ENCODE data around the gene MKI67. TPM values are rescaled to one million over a fixed set of nuclear protein-coding genes. Genes with fewer than 3 reads are reported as not detected.

Gene MKI67
- total RNA-seq (under 1 TPM; 0.17 to 0.93 TPM), polyA plus RNA-seq (under 1 TPM in 1 of 2 donors, not detected in 1; 0.11 TPM)

DNA sequence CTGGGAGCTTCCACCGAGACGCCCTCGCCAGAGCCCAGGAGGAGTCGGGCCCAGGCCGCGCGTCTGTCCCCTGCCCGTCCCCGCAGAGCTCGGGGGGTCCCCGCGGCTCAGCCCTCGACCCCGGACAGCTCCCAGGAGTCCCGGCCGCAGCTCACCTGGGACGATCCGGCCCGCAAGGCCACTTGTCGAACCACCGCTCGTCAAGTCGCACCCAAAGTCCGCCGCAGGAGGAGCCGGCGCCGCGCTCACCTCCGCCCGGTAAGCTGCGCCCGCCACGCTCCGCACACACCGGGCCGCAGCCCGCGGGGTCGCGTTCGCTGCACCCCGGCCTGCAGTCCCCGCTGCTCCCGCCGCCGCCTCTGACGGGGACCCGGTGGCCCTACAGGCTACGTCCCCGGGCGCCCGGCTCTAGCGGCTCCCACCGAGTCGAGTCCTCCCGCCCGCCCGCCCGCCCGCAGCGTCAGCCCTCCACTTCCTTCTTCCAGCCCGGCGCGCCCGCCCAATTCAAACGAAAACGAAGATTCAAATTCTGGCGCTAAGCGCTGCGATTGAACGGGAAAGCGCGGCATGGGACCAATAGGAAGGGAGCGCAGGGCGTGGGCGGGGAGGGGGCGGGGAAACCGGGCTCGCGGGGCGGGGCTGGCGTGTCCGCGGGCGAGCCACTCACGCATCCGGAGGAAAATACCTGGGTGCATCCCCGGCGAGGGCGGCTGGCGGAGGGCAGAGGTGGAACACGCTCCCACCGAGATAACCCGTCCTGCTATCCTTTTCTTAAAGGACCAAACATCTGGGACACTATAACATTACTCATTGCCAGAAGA is at the start of gene MKI67:
MKI67 (minus strand) TSS at position 480 of the 821 bp plus-strand sequence. CDS start 756 bp downstream, outside the sequence.
- Histone ChIP-seq H3K4me1 (ENCODE audit: insufficient read depth, low read length) (peaks cover 42% of the 10 kb centered on the region), H3K9me3 (ENCODE audit: control insufficient read depth in 1 of 2, low read length in 2 of 2) (no peaks in the 10 kb centered on the region), H3K36me3 (ENCODE audit: insufficient read depth, low read length) (no peaks in the 10 kb centered on the region), H3K27me3 (ENCODE audit: insufficient read depth, low read length) (peaks cover 12% of the 10 kb centered on the region), H3K4me3 (ENCODE audit: low read length in 2 of 2) (peak within 1 kb of the TSS; percentile 70 to 71), H3K27ac (ENCODE audit: low read depth, low read length) (peak within 1 kb of the TSS; percentile 72)
- Mint-ChIP-seq H3K36me3 (peaks cover 0 to 2% of the 10 kb centered on the region in 2 donors), H3K27me3 (peaks cover 6 to 20% of the 10 kb centered on the region in 2 donors), H3K9me3 (no peaks in the 10 kb centered on the region), H3K27ac (peak within 1 kb of the TSS; percentile 71 to 95 (median 90)), H3K4me1 (peaks cover 11 to 37% (median 30%) of the 10 kb centered on the region in 4 donors), H3K4me3 (peak within 1 kb of the TSS; percentile 90 to 96 (median 93))
- DNase-seq = peak; percentile 87 to 92 (median 88)
- ChIA-PET CTCF (ENCODE audit: partially characterized antibody) (interaction anchor here (0.7 to 2.0 kb wide), 4 partner anchors 10 to 25 kb away, joined by 3 to 6 read pairs (median 5); no protein-coding TSS in a partner anchor), POLR2A (ENCODE audit: partially characterized antibody) (interaction anchor here (0.6 to 2.4 kb wide), 7 partner anchors 10 to 78 kb away, joined by 3 to 10 read pairs (median 6); no protein-coding TSS in a partner anchor)
- intact Hi-C loops (cut with micrococcal nuclease) = loop anchor here (1.0 to 10.0 kb wide), 5 partner anchors 24 to 1339 kb away; partner anchors contain the start of gene MGMT

DNA sequence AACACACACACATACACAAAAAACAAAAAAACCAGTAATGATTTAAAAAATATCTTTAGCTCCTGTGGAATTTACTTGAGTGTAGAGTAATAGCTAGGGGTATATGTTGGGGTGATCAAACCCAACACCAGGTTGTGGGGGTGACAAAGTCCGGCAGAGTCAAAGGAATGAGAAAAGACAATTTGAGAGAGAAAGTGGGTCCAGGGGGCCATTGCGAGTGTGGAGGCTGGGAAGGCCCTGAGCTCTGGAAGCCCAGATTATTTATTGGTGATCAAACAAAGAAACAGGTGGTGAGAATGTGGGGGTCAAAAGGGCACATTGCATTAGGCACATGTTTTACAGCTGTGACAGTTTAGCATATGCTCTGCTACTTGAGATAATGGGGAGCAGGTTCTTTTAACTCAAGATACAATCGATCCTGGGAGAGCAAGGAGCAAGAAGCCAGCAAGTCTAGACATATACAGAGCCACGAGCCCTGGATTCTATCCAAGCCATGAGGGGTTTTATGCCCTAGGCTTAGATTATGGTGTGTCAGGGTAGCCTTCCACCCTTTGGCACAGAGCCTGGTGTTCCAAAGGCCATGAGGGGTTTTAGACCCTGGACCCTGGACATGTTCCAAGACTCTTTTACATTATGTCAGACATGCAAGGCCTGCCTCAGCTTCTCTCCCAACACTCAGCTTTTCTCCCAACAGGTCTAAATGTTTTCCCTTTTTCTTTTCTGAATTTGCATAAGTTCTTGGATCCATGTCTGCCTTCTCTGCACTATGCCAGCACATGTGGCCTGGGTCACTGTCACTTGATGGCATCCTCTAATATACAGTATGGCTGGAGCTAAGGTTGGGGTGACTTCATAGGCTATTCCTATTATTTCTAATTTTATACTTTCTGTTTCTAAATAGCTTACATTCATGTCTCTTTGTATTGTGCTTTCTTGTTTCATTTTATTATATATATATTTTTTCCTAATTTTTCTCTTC is 48.6 kb upstream of the MKI67 start:
- no peak for DNase-seq
- Mint-ChIP-seq H3K4me1 (peaks cover under 1 to 15% (median 5%) of the 10 kb centered on the region in 4 donors), H3K36me3 (peaks cover 0 to 10% of the 10 kb centered on the region in 2 donors), H3K9me3 (peaks cover 0 to 35% (median 13%) of the 10 kb centered on the region in 8 donors), H3K27me3 (peaks cover 8 to 11% of the 10 kb centered on the region in 2 donors), H3K4me3 (no peak overlapping the region), H3K27ac (no peak overlapping the region)
- Histone ChIP-seq H3K4me1 (ENCODE audit: insufficient read depth, low read length) (peaks cover 6% of the 10 kb centered on the region), H3K9me3 (ENCODE audit: control insufficient read depth in 1 of 2, low read length in 2 of 2) (no peaks in the 10 kb centered on the region), H3K36me3 (ENCODE audit: insufficient read depth, low read length) (no peaks in the 10 kb centered on the region), H3K27me3 (ENCODE audit: insufficient read depth, low read length) (no peaks in the 10 kb centered on the region), H3K4me3 (ENCODE audit: low read length in 2 of 2) (no peak overlapping the region), H3K27ac (ENCODE audit: low read depth, low read length) (no peak overlapping the region)
- intact Hi-C loops (cut with micrococcal nuclease) = loop anchor here (5.0 kb wide), 1 partner anchor 357 kb away; no protein-coding TSS in a partner anchor
- CTCF ChIA-PET (ENCODE audit: partially characterized antibody) = interaction anchor here (0.7 to 10.5 kb wide), 4 partner anchors 12 to 138 kb away, joined by 3 to 169 read pairs (median 3); no protein-coding TSS in a partner anchor
- POLR2A ChIA-PET (ENCODE audit: partially characterized antibody) = no interaction called here

- no peaks in the 10 kb centered on the region for H3K36me3 ChIP-seq (ENCODE audit: insufficient read depth, low read length)
- no peaks in the 10 kb centered on the region for H3K27me3 ChIP-seq (ENCODE audit: insufficient read depth, low read length)
- H3K9me3 ChIP-seq (ENCODE audit: control insufficient read depth in 1 of 2, low read length in 2 of 2) = no peaks in the 10 kb centered on the region
- intact Hi-C loops (cut with micrococcal nuclease) = no loop called here
- DNase-seq = no peak
- Mint-ChIP-seq H3K4me1 (peaks cover 0 to 4% (median under 1%) of the 10 kb centered on the region in 4 donors), H3K4me3 (no peak overlapping the region), H3K9me3 (peaks cover 0 to 35% (median 13%) of the 10 kb centered on the region in 8 donors), H3K27me3 (peaks cover 12 to 17% of the 10 kb centered on the region in 2 donors), H3K27ac (no peak overlapping the region), H3K36me3 (peaks cover 0 to 10% of the 10 kb centered on the region in 2 donors)
- POLR2A ChIA-PET (ENCODE audit: partially characterized antibody) = no interaction called here
- no peak overlapping the region for H3K4me3 ChIP-seq (ENCODE audit: low read length in 2 of 2)
- CTCF ChIA-PET (ENCODE audit: partially characterized antibody) = interaction anchor here (1.5 to 10.5 kb wide), 2 partner anchors 39 to 267 kb away, joined by 3 to 169 read pairs; partner anchors contain the start of gene PTPRE
- no peak overlapping the region for H3K27ac ChIP-seq (ENCODE audit: low read depth, low read length)
- peaks cover 2% of the 10 kb centered on the region for H3K4me1 ChIP-seq (ENCODE audit: insufficient read depth, low read length)
These were observed 47.2 kb upstream of the MKI67 start for GRCh38 chr10:128173386-128173785.

- intact Hi-C loops (cut with micrococcal nuclease) = no loop called here
- Histone ChIP-seq H3K9me3 (ENCODE audit: control insufficient read depth in 1 of 2, low read length in 2 of 2) (no peaks in the 10 kb centered on the region), H3K27me3 (ENCODE audit: insufficient read depth, low read length) (no peaks in the 10 kb centered on the region), H3K27ac (ENCODE audit: low read depth, low read length) (no peak overlapping the region), H3K36me3 (ENCODE audit: insufficient read depth, low read length) (no peaks in the 10 kb centered on the region), H3K4me1 (ENCODE audit: insufficient read depth, low read length) (no peaks in the 10 kb centered on the region), H3K4me3 (ENCODE audit: low read length in 2 of 2) (no peak overlapping the region)
- no peak for DNase-seq
- no peak overlapping the region for H3K27ac Mint-ChIP-seq
- peaks cover 0 to 35% (median 13%) of the 10 kb centered on the region in 8 donors for H3K9me3 Mint-ChIP-seq
- H3K36me3 Mint-ChIP-seq = peaks cover 0 to 10% of the 10 kb centered on the region in 2 donors
- H3K27me3 Mint-ChIP-seq = peaks cover 12 to 19% of the 10 kb centered on the region in 2 donors
- H3K4me3 Mint-ChIP-seq = no peak overlapping the region
- POLR2A ChIA-PET (ENCODE audit: partially characterized antibody) = no interaction called here
- H3K4me1 Mint-ChIP-seq = no peaks in the 10 kb centered on the region
- CTCF ChIA-PET (ENCODE audit: partially characterized antibody) = interaction anchor here (1.5 to 10.5 kb wide), 2 partner anchors 39 to 267 kb away, joined by 3 to 169 read pairs; partner anchors contain the start of gene PTPRE
These were observed 46.5 kb upstream of the MKI67 start for GRCh38 chr10:128172756-128173155.

GRCh38 chr10:128169811-128170379 is 43.7 kb upstream of the MKI67 start:
- no peak for DNase-seq
- no peaks in the 10 kb centered on the region for H3K4me1 ChIP-seq (ENCODE audit: insufficient read depth, low read length)
- H3K27me3 ChIP-seq (ENCODE audit: insufficient read depth, low read length) = peaks cover 4% of the 10 kb centered on the region
- Mint-ChIP-seq H3K4me3 (no peak overlapping the region), H3K4me1 (no peaks in the 10 kb centered on the region), H3K36me3 (peaks cover 0 to 9% of the 10 kb centered on the region in 2 donors), H3K27ac (no peak overlapping the region), H3K9me3 (peaks cover 0 to 31% (median 9%) of the 10 kb centered on the region in 8 donors), H3K27me3 (peaks cover 14 to 18% of the 10 kb centered on the region in 2 donors)
- H3K27ac ChIP-seq (ENCODE audit: low read depth, low read length) = no peak overlapping the region
- H3K9me3 ChIP-seq (ENCODE audit: control insufficient read depth in 1 of 2, low read length in 2 of 2) = no peaks in the 10 kb centered on the region
- POLR2A ChIA-PET (ENCODE audit: partially characterized antibody) = no interaction called here
- no peak overlapping the region for H3K4me3 ChIP-seq (ENCODE audit: low read length in 2 of 2)
- CTCF ChIA-PET (ENCODE audit: partially characterized antibody) = interaction anchor here (1.8 to 10.5 kb wide), 3 partner anchors 9 to 42 kb away, joined by 6 to 169 read pairs (median 6); no protein-coding TSS in a partner anchor
- H3K36me3 ChIP-seq (ENCODE audit: insufficient read depth, low read length) = no peaks in the 10 kb centered on the region
- intact Hi-C loops (cut with micrococcal nuclease) = no loop called here

DNA sequence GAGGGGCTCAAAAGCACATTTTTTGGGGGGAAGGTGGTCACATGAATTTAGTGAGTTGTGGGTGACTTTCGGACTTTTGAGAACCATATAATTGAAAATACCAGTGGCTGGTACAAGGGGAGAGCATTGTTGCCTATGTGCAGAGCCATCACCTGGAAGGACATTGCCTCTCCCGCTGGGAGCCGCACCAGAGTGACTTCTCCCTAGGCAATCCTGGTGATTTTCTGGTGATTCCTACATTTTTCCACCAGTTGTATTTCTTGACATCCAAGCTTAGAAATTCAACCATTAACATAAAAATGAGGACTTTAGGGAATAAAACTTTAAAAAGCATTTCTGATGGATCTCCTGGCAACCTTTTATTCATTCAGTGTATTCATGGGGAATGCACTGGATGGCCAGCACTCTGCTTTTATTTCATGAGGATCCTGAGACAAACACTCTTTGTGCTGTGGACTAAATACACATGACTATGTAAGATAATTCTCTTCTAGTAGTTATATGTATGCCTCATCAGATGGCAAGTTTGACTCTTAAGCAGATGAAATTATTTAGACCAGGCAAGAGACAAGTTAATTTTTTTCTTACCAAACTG is 41.8 kb upstream of the MKI67 start:
- intact Hi-C loops (cut with micrococcal nuclease) = no loop called here

More for the DNA sequence above, 41.8 kb upstream of the MKI67 start:
- Histone ChIP-seq H3K9me3 (ENCODE audit: control insufficient read depth in 1 of 2, low read length in 2 of 2) (no peaks in the 10 kb centered on the region), H3K27ac (ENCODE audit: low read depth, low read length) (no peak overlapping the region), H3K4me1 (ENCODE audit: insufficient read depth, low read length) (no peaks in the 10 kb centered on the region), H3K27me3 (ENCODE audit: insufficient read depth, low read length) (peaks cover 4% of the 10 kb centered on the region), H3K36me3 (ENCODE audit: insufficient read depth, low read length) (no peaks in the 10 kb centered on the region), H3K4me3 (ENCODE audit: low read length in 2 of 2) (no peak overlapping the region)
- peaks cover 14 to 18% of the 10 kb centered on the region in 2 donors for H3K27me3 Mint-ChIP-seq
- ChIA-PET CTCF (ENCODE audit: partially characterized antibody) (no interaction called here), POLR2A (ENCODE audit: partially characterized antibody) (no interaction called here)
- H3K36me3 Mint-ChIP-seq = peaks cover 0 to 4% of the 10 kb centered on the region in 2 donors
- H3K27ac Mint-ChIP-seq = no peak overlapping the region
- peaks cover 0 to 15% (median 3%) of the 10 kb centered on the region in 8 donors for H3K9me3 Mint-ChIP-seq
- no peak for DNase-seq
- H3K4me1 Mint-ChIP-seq = no peaks in the 10 kb centered on the region
- no peak overlapping the region for H3K4me3 Mint-ChIP-seq

Data from CD4-positive, alpha-beta memory T cell (primary cell).